HG03442 (cell line): ENCODE measurements around the gene SMAD7.

Source experiments
- ATAC-seq: cut with Tn5 transposase; IDR thresholded peaks from one replicate; pipeline ENCODE4 v1.9.1; 2021; ENCODE audit warnings: mild to moderate bottlenecking, moderate library complexity; ENCODE audit not compliant: unreplicated experiment

Gene SMAD7

GRCh38 chr18:48986851-48987761 is 36.3 kb upstream of the SMAD7 start:
- ATAC-seq = no peak

DNA sequence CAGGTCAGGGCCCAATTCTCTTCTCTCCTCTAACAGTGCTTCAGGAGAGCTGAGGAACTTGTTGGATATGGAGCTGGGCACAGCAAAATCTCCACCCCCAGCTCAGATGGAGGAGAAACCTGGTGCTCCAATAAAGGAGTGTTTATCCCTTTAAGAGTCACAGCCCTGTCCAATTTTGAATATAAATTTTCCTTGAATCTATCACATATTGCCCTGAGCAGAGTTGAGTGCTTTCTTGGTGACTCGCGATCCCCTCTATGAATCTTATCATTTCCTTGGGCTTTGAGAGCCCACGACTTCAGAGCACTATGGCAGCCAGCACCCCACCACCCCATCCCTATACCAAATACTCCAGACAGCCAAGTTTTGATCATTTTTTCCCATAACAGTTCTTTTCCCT is 34.4 kb upstream of the SMAD7 start:
- no peak for ATAC-seq

- ATAC-seq = no peak
These were observed 33.1 kb upstream of the SMAD7 start for GRCh38 chr18:48983793-48984437.

DNA sequence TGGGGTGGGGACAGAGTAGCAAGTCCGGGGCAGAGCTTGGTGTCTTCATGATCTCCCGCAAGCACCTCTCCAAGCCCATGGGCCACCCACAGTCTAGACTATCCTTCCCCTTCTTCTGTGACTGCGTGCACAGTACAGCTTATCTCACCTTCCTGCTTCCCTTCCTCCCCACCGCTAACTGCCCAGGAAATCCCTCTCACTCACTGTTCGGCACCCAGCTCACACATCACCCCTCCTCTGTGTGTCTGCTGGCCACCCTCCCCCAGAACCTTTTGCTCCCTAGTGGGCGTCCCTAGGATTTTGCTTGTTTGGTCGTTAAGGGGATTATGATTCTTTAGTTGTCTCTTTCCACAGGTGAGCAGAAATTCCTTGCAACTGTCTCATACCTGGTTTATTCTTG is 31.5 kb upstream of the SMAD7 start:
- ATAC-seq = no peak

DNA sequence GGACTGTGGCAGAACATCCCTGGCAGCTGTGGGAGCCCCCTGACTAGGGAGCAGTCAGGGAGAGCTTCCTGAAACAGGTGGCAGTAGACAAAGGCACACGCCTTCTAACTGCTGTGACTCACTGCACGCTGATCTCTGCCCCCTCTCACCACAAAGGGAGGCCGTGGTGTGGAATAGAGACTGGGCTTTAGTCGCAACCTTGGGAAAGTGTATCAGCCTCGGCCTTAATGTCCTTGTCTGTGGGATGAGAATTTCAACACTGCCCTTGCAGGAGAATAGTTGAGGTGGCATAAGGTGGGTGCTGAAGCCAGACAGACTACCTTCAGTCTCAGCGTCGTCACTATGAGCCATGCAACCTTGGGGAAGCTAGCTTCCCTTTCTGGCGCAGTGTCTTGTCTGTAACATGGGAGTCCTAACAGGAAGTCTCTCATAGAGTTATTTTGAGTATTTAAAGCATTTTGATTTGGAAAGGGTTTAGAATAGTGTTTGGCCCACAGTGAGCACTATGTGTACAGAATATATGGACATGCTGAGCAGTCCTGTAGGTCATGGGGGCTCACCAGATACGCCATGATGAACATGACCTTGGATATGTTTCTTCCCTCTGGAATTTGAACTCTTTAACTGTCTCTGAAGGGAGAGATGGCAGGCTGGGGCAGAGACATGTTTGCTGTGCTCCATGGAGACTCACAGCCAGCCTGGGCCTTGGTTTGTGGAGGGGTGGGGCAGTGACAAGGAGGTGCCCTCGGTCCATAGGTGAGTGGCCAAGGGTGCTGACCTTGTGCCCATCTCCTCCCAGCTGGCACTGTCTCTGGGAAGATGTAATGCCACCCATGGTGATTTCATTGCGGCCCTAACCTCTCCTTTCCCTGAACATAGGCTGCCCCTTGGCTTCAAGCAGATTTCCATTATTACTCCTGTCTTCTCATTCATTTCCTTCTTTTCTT is 29.5 kb upstream of the SMAD7 start:
- no peak for ATAC-seq

DNA sequence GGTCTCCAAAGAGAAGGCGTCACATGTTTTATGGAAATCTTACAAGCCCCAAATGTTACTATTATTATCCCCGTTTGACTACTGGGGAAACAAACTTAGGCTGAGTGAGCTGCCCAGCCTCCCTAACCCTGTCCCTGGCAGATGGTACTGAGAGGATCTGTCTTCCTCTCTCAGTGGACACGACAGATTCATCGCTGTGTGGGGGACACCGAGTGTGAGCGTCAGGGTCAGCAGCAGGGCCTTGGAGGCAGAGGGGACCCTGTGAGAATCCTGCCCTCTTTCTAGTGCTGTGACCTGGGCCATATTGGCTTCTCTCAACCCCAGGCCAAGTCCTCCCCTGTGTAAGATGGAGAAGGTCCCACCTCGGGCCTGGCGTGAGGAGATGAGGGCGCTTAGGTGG is 27.1 kb upstream of the SMAD7 start:
- no peak for ATAC-seq

DNA sequence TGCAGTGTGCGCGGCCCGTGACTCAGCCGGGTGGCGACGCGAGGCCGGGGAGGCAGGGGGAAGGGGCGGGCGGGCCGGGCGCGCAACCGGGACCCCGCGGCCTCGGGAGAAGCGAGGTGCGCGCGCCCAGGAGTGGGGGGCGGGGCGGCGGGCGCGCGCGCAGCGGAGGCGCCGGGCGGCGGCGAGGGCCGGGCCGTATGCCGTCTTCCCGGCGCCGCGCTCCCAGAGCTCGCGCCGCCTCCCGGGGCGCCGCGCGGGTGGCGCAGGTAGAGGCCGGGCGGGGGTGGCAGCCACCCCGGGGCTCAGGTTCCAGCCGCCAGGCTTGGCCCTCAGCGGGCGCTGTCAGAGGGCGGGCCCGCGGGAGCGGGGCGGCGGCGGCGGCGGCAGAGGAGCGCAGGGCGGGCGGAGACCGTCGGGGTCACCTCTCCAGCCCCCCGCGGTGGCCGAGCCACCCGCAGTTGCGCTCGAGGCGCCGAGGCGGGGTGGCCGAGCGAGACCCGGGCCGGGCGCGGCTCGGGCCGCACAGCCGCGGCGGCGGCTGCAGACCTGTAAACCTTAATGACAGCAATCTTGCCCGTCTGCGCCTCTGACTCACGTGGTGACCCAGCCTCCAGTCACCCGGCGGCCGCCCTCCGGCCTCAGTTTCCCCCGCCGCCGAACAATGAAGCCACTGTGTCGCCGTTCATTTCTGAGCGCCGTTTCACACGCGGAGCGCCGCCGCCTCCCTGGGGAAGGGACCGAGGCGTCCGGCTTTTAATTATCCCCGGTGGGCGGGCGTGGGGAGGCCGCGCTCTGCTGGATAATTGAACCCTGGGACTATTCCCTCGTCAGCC is 25.3 kb upstream of the SMAD7 start:
- peak; percentile 54 for ATAC-seq

DNA sequence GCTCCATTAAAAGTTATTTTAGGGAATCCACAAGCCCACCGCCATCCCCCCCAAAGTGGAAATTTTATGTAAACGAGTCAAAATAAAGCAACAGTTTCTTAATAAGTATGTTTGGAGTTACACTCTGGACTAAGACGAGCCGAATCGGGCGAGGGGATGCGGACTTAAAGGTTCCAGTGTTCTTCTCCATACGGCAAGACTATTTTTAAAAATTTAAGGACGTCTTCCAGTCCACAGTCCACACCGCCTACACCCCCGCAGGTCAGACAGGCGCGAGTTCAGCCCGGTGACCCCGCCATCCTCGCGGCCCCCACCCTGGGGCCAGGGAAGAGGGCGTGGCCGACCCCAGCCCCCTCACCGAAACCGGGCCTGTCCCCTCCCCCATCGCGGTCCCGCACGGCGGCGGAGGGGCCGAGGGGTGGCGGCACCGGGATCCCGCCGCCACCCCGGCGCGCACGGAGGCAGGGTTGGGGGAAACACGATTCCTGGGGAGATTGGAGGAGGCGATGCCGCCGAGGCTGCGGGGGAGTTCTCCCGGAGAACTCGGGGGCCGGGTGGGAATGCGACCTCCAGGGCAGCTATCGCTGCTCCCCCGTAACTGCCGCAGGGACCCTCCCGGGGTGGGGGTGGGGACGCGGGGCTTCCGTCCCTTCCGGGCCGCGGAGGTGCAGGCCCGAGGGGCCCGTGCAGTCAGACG is 24.5 kb upstream of the SMAD7 start:
- no peak for ATAC-seq

DNA sequence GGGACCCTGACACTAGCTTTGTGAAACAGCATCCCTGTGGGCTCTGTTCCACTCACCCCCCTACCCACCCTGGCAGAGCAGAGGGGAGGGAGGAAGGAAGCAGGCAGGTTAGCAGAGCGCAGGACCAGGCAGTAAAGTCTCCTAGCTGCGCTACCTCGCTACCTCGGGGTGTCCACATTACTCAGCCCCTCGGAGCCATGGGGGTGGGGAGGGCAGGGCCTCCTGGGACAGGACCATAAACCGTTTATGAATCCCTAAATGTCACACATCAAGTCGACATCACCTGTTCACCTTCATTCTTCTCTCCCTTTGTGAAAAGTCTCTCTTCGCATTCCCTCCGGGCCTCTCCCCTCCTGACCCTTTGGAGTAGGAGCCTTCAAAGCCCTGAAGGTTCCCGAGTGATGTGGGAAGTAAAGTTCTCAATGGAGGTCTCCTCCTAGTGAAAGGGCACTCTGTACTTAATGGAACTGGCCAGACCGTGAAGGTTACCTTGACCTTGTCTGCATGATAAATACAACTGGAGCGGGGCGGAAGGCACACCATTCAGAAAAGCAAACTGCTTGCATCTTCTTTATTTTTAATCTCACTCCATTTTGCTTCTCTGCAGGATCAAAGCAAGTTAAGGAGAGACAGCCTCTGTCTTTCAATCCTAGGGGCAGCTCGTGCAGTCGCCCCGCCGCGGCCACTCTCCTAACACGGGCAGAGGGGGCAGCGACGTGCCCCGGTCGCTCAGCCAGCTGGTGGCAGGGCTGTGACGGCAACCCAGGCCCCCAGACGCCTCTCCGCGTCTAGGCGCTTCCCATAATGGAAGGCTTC is 23.7 kb upstream of the SMAD7 start:
- ATAC-seq = no peak

DNA sequence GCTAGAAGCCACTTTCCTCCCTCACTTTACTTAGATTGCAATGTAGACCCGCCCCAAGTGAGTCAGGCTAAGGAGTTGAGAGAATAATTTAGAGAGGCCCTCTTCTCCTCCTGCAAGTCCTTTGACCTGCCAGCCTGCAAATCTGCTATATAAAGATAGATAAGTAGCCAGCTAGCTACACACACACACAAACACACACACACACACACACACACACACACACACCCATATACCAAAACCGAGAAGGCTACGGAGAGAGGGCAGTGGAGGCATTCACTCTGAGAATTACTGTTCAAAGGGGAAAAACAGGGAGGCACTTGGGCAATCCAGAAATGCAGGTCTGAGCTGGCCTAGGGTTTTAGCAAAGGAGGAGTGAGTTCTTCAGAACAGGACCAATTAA is 23.0 kb upstream of the SMAD7 start:
- no peak for ATAC-seq

DNA sequence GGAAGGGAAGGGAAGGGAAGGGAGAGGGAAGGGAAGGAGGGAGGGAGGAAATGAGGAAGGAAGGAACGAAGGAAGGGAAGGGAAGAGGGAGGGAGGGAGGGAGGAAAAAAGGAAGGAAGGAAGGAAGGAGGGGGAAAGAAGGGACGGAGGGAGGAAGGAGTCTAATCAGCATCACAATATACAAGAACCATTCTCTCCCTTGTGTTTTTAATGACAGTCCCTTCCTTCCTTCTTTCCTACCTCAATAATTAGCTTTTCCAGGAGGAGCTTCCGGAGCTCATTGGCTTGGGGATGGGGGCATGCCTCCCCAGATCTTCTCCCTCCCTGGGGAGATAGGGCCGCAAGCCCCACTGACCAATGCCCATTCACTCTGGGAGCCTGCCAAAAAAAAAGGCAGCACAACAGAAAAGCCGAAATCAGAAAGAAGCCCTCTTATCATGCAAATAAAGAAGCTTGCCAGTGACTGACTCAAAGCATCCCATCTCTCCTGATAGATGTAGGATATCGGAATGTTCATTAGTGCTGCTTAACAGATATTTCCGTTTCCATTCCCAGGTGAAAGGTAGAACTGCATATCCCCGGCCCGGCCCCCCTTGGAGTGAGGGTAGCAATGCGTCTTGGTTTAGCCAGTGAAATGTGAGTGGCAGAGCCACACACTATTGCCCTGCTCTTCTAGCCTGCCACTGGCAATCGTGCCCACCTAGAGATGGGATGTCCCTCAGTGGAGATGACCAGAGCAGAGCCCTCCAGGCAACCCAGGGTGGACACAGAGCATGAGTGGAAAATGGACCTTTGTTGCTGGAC is 17.8 kb upstream of the SMAD7 start:
- no peak for ATAC-seq

- ATAC-seq = no peak
These were observed 16.8 kb upstream of the SMAD7 start for GRCh38 chr18:48967545-48967944.

DNA sequence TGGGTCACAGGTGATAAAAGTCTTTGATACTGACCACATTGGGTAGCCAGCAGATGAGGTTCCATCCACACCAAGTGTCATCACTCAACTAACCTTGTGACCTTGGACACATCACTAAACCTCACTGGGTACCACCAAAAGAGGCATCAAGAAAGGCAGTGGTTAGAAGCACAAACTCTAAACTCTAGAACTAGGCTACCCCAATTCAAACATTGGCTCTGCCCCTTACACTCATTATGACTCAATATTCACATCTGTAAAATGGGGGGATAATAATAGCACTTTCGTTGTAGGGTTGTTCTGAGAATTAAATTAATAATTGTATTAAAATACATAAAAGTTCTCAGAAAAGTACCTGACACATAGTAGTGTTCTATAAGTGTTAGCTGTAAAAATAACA is 15.8 kb upstream of the SMAD7 start:
- no peak for ATAC-seq

GRCh38 chr18:48963586-48964470 is 13.1 kb upstream of the SMAD7 start:
- ATAC-seq = no peak

- ATAC-seq = no peak
These were observed 12.3 kb upstream of the SMAD7 start for GRCh38 chr18:48962994-48963561.

DNA sequence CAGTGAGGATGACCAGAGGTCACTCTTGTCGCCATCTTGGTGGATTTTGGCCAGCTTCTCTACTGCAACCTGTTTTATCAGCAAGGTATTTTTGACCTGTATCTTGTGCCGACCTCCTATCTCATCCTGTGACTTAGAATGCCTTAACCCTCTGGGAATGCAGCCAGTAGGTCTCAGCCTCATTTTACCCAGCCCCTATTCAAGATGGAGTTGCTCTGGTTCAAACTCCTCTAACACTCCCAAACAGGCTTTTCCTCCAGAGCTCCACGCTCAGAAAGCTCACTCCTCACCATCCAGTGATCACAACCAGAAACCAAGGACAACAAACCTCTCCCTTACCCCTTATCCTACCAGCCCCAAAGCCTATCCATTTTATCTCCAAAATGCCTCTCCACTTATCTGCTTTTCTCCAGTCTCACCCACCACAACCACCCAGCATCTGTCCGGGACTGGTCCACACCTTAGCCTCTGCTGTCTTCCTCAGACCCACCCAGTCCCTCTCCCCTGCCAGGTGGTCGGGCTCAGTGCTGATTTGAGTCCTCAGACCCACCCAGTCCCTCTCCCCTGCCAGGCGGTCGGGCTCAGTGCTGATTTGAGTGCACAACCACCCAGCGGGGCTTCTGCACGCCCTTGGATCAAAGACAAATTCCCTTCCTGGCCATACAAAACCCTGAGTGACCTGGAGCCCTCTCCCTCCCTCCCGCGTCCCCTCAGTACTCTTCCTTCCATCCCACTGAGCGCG is 11.7 kb upstream of the SMAD7 start:
- no peak for ATAC-seq
